Ishikawa (cell line): ENCODE data around the gene EEA1.

Source experiments
- CEBPB ChIP-seq: IDR thresholded peaks from 2 replicates; pipeline ENCODE4 v1.6.1; 2012
- CREB1 ChIP-seq: IDR thresholded peaks from 2 replicates; pipeline ENCODE4 v1.6.1; 2012; ENCODE audit warnings: low read depth
- EGR1 ChIP-seq: IDR thresholded peaks from 2 replicates; pipeline ENCODE4 v1.6.1; 2012
- EP300 ChIP-seq: IDR thresholded peaks from 2 replicates; pipeline ENCODE4 v1.6.1; 2012; ENCODE audit warnings: borderline replicate concordance
- FOXM1 ChIP-seq: IDR thresholded peaks from 2 replicates; pipeline ENCODE4 v1.6.1; 2012; ENCODE audit warnings: low read depth, borderline replicate concordance
- NFIC ChIP-seq: IDR thresholded peaks from 2 replicates; pipeline ENCODE4 v1.6.1; 2012
- RAD21 ChIP-seq: IDR thresholded peaks from 2 replicates; pipeline ENCODE4 v1.6.1; 2012; ENCODE audit warnings: low read depth
- TAF1 ChIP-seq: IDR thresholded peaks from 2 replicates; pipeline ENCODE4 v1.6.1; 2012; ENCODE audit warnings: low read depth, mild to moderate bottlenecking
- TCF12 ChIP-seq: IDR thresholded peaks from 2 replicates; pipeline ENCODE4 v1.6.1; 2012; ENCODE audit warnings: low read depth
- TEAD4 ChIP-seq: IDR thresholded peaks from 2 replicates; pipeline ENCODE4 v1.6.1; 2012
- YY1 ChIP-seq: IDR thresholded peaks from 2 replicates; pipeline ENCODE4 v1.6.1; 2012; ENCODE audit warnings: low read depth
- ZBTB7A ChIP-seq: IDR thresholded peaks from 2 replicates; pipeline ENCODE4 v1.6.1; 2012; ENCODE audit warnings: low read depth
- TF ChIP-seq, protein P1 (sequence below): IDR thresholded peaks from 2 replicates; pipeline ENCODE4 v1.6.1; 2012; ENCODE audit warnings: low read depth, mild to moderate bottlenecking
- TF ChIP-seq, protein P2 (sequence below): IDR thresholded peaks from 2 replicates; pipeline ENCODE4 v1.6.1; 2012
- TF ChIP-seq, protein P3 (sequence below): IDR thresholded peaks from 2 replicates; pipeline ENCODE4 v1.6.1; 2012

Gene EEA1

DNA sequence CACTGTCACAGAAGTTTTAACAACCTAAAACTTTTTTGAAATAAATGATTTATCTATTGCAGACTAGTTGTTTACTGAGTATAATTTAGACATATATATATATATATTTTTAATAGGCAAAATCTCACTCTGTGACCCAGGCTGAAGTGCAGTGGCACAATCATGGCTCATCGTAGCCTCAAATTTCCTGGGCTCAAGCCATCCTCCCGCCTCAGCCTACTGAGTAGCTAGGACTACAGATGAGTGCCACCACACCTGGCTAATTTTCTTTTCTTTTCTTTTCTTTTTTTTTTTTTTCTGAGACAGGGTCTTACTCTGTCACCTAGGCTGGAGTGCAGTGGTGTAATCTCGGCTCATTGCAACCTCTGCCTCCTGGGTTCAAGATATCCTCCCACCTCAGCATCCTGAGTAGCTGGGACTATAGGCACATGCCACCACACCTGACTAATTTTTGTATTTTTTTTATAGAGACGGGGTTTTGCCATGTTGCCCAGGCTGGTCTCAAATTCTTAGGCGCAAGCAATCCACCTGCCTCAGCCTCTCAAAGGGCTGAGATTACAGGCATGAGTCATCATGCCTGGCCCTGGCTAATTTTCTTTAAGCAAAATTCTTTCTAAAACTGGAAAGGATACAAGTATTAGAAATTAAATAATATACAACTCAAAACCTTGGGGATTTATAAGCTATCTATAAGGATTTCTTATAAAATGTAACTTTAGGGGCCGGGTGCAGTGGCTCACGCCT, 23.1 kb downstream of the EEA1 start:
- no peak for TF ChIP-seq NFIC
- TF ChIP-seq, protein P1, sequence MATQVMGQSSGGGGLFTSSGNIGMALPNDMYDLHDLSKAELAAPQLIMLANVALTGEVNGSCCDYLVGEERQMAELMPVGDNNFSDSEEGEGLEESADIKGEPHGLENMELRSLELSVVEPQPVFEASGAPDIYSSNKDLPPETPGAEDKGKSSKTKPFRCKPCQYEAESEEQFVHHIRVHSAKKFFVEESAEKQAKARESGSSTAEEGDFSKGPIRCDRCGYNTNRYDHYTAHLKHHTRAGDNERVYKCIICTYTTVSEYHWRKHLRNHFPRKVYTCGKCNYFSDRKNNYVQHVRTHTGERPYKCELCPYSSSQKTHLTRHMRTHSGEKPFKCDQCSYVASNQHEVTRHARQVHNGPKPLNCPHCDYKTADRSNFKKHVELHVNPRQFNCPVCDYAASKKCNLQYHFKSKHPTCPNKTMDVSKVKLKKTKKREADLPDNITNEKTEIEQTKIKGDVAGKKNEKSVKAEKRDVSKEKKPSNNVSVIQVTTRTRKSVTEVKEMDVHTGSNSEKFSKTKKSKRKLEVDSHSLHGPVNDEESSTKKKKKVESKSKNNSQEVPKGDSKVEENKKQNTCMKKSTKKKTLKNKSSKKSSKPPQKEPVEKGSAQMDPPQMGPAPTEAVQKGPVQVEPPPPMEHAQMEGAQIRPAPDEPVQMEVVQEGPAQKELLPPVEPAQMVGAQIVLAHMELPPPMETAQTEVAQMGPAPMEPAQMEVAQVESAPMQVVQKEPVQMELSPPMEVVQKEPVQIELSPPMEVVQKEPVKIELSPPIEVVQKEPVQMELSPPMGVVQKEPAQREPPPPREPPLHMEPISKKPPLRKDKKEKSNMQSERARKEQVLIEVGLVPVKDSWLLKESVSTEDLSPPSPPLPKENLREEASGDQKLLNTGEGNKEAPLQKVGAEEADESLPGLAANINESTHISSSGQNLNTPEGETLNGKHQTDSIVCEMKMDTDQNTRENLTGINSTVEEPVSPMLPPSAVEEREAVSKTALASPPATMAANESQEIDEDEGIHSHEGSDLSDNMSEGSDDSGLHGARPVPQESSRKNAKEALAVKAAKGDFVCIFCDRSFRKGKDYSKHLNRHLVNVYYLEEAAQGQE: no peak
- TF ChIP-seq CEBPB: no peak
- TF ChIP-seq CREB1: no peak
- no peak for TF ChIP-seq RAD21
- no peak for TF ChIP-seq EP300

DNA sequence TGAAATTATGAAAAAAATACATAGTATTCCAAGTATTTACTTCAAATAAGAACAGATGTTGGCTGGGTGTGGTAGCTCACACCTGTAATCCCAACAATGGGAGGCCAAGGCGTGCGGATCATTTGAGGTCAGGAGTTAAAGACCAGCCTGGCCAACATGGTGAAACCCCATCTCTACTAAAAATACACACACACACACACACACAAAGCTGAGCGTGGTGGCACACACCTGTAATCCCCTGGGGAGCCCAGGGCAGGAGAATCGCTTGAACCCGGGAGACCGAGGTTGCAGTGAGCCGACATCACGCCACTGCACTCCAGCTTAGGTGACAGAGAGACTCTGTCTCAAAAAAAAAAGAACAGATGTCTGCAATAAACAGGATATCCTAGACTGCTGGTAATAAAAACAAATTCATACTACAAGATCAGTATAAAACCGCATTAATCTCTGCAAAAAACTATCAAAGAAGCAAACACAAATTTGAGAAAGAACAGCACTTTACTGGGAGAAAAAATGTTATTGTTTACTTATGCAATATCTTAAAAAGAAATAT, 23.8 kb downstream of the EEA1 start:
- TF ChIP-seq, protein P2, sequence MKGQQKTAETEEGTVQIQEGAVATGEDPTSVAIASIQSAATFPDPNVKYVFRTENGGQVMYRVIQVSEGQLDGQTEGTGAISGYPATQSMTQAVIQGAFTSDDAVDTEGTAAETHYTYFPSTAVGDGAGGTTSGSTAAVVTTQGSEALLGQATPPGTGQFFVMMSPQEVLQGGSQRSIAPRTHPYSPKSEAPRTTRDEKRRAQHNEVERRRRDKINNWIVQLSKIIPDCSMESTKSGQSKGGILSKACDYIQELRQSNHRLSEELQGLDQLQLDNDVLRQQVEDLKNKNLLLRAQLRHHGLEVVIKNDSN: no peak
- TF ChIP-seq EGR1: no peak
- TF ChIP-seq FOXM1: no peak
- TF ChIP-seq EP300: no peak
- TF ChIP-seq RAD21: no peak
- no peak for TF ChIP-seq TCF12
- TF ChIP-seq NFIC: no peak
- TF ChIP-seq, protein P1: no peak
- TF ChIP-seq ZBTB7A: no peak
- TF ChIP-seq YY1: no peak
- TF ChIP-seq, protein P3, sequence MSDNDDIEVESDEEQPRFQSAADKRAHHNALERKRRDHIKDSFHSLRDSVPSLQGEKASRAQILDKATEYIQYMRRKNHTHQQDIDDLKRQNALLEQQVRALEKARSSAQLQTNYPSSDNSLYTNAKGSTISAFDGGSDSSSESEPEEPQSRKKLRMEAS: no peak
- no peak for TF ChIP-seq CREB1
- TF ChIP-seq TAF1: no peak
- TF ChIP-seq TEAD4: no peak
- no peak for TF ChIP-seq CEBPB

DNA sequence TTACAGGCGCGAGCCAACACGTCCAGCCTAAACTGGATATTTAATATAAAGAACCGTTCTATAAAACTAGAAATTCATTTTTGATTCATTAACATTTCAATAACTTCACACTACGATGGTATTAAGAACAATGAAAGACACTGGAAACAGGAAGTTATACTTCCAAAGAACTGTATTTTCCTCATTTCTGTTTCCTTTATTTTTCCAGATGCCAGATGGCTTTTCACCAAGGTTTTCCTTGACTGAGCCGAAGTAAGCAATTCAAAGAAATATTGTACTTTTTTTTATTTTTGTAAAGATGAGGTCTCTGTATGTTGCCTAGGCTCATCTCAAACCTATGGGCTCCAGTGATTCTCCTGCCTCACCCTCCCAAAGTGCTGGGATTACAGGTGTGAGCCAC, 28.2 kb downstream of the EEA1 start:
- TF ChIP-seq RAD21 (no peak), YY1 (no peak), EP300 (no peak), TEAD4 (no peak), EGR1 (no peak), ZBTB7A (no peak), FOXM1 (no peak), TAF1 (no peak), CEBPB (no peak), CREB1 (no peak), NFIC (no peak), TCF12 (no peak)
- TF ChIP-seq, protein P1: no peak
- TF ChIP-seq, protein P3: no peak
- TF ChIP-seq, protein P2: no peak

DNA sequence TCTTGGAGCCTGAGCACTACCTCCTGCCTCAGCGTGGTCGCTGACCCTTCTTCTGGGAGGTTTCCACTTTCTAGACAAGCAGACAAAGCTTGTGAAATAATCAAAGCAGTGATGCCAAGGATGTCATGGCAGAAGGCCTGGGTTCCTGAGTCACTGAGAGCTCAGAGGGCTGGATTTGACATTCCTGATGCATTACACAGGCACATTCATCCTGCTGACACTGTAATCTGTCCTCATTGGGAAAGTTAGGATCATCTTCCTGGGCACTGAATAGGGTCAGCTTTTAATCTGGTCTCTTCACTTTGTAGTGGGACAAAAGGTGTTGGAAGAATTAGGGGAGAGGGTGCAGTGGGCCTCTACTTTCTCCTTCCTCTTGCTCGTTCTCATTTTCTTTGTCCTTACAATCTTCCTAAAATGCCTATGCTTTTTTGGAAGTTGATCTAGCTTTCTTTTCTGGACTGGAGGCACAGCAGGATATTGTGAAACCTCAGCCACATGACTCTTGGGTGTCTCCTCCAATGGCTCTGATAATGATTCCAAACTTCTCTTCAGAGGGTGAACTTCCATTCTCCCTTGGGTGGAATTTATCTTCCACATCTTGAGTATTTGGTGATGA, 29.6 kb downstream of the EEA1 start:
- TF ChIP-seq CEBPB: 0 out of 2 replicates have a peak, but pooled peaks have one; percentile 13
- TF ChIP-seq, protein P1: no peak
- TF ChIP-seq, protein P2: 0 out of 2 replicates have a peak, but pooled peaks have one; percentile 23
- peak; percentile 65; the same call in 1 of the 2 replicates for TF ChIP-seq TEAD4
